ENCODE data around the gene SKIC2.
"Not testable (repeated sequence)": the region's sequence is repeated elsewhere in the genome, so short reads cannot be mapped to it uniquely, and the experiment has no call there.

SKIC2 gene

DNA sequence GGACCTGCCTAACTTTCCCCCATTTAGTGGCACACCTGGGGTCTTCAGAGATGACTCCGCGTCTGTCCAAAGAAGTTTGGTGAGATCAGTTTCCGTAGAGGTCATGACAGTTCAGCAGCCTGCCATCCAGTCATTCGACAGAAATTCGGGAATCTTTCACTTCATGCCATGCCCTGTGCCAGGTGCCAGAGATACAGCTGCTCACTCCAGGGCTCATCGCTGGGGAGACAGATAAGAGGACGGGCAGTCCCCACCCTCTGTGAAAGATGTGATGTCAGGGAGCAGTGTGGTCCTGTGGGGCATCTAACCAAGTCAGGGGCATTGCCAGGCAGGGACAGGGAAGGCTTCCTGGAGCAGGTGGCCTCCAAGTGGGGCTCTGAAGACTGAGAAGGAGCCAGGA lies 44.3 kb downstream of the SKIC2 start:
- not testable (repeated sequence) for H3K27ac ChIP-seq (ENCODE audit: low read depth in 2 of 2, low read length in 2 of 2); H3K27me3 ChIP-seq (ENCODE audit: control insufficient read depth in 2 of 2, insufficient read depth in 2 of 2, low read length in 2 of 2); H3K9ac ChIP-seq (ENCODE audit: low read depth in 1 of 2, low read length in 2 of 2); H3K4me3 ChIP-seq (ENCODE audit: low read length in 2 of 2); H3K36me3 ChIP-seq (ENCODE audit: control insufficient read depth in 2 of 2, insufficient read depth in 2 of 2, low read length in 2 of 2); H3K4me1 ChIP-seq (ENCODE audit: control insufficient read depth in 2 of 2, insufficient read depth in 2 of 2, low read length in 2 of 2); H3K9me3 ChIP-seq (ENCODE audit: control insufficient read depth in 2 of 2, low read length in 2 of 2)

- not testable (repeated sequence) for H3K9me3 ChIP-seq (ENCODE audit: control insufficient read depth in 2 of 2, low read length in 2 of 2); H3K4me3 ChIP-seq (ENCODE audit: low read length in 2 of 2); H3K4me1 ChIP-seq (ENCODE audit: control insufficient read depth in 2 of 2, insufficient read depth in 2 of 2, low read length in 2 of 2); H3K27me3 ChIP-seq (ENCODE audit: control insufficient read depth in 2 of 2, insufficient read depth in 2 of 2, low read length in 2 of 2); H3K36me3 ChIP-seq (ENCODE audit: control insufficient read depth in 2 of 2, insufficient read depth in 2 of 2, low read length in 2 of 2); H3K27ac ChIP-seq (ENCODE audit: low read depth in 2 of 2, low read length in 2 of 2); H3K9ac ChIP-seq (ENCODE audit: low read depth in 1 of 2, low read length in 2 of 2)
Observed at GRCh38 chr6:32004393-32004792, 45.4 kb downstream of the SKIC2 start.

GRCh38 chr6:32004864-32005537 lies 46.0 kb downstream of the SKIC2 start:
- H3K4me3 ChIP-seq (ENCODE audit: low read length in 2 of 2); H3K27me3 ChIP-seq (ENCODE audit: control insufficient read depth in 2 of 2, insufficient read depth in 2 of 2, low read length in 2 of 2); H3K9me3 ChIP-seq (ENCODE audit: control insufficient read depth in 2 of 2, low read length in 2 of 2); H3K4me1 ChIP-seq (ENCODE audit: control insufficient read depth in 2 of 2, insufficient read depth in 2 of 2, low read length in 2 of 2); H3K27ac ChIP-seq (ENCODE audit: low read depth in 2 of 2, low read length in 2 of 2); H3K36me3 ChIP-seq (ENCODE audit: control insufficient read depth in 2 of 2, insufficient read depth in 2 of 2, low read length in 2 of 2); H3K9ac ChIP-seq (ENCODE audit: low read depth in 1 of 2, low read length in 2 of 2): not testable (repeated sequence)

- not testable (repeated sequence) for H3K4me1 ChIP-seq (ENCODE audit: control insufficient read depth in 2 of 2, insufficient read depth in 2 of 2, low read length in 2 of 2); H3K9ac ChIP-seq (ENCODE audit: low read depth in 1 of 2, low read length in 2 of 2); H3K9me3 ChIP-seq (ENCODE audit: control insufficient read depth in 2 of 2, low read length in 2 of 2); H3K4me3 ChIP-seq (ENCODE audit: low read length in 2 of 2); H3K27ac ChIP-seq (ENCODE audit: low read depth in 2 of 2, low read length in 2 of 2); H3K36me3 ChIP-seq (ENCODE audit: control insufficient read depth in 2 of 2, insufficient read depth in 2 of 2, low read length in 2 of 2); H3K27me3 ChIP-seq (ENCODE audit: control insufficient read depth in 2 of 2, insufficient read depth in 2 of 2, low read length in 2 of 2)
Observed at GRCh38 chr6:32005538-32005880, 46.5 kb downstream of the SKIC2 start.

DNA sequence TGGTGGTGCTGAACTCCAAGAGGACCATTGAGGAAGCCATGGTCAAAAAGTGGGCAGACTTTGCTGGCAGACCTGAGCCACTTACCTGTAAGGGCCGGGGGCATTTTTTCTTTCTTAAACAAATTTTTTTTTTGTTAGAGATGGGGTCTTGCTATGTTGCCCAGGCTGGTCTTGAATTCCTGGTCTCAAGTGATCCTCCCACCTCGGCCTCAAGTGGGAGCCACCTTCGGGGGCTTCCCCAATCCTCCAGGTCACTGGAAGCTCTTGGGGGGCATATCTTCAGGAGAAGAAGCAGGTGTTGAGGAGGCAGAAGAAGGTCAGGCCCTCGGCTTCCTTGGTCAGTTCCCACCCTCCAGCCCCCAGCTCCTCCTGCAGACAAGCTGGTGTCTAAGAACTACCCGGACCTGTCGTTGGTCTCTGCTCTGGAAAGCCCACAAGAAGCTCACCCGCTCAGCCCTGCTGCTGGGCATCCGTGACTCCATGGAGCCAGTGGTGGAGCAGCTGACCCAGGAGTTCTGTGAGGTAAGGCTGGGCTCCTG lies 47.1 kb downstream of the SKIC2 start:
- not testable (repeated sequence) for H3K9me3 ChIP-seq (ENCODE audit: control insufficient read depth in 2 of 2, low read length in 2 of 2); H3K4me3 ChIP-seq (ENCODE audit: low read length in 2 of 2); H3K27ac ChIP-seq (ENCODE audit: low read depth in 2 of 2, low read length in 2 of 2); H3K36me3 ChIP-seq (ENCODE audit: control insufficient read depth in 2 of 2, insufficient read depth in 2 of 2, low read length in 2 of 2); H3K27me3 ChIP-seq (ENCODE audit: control insufficient read depth in 2 of 2, insufficient read depth in 2 of 2, low read length in 2 of 2); H3K4me1 ChIP-seq (ENCODE audit: control insufficient read depth in 2 of 2, insufficient read depth in 2 of 2, low read length in 2 of 2); H3K9ac ChIP-seq (ENCODE audit: low read depth in 1 of 2, low read length in 2 of 2)

- H3K4me3 ChIP-seq (ENCODE audit: low read length in 2 of 2); H3K36me3 ChIP-seq (ENCODE audit: control insufficient read depth in 2 of 2, insufficient read depth in 2 of 2, low read length in 2 of 2); H3K9ac ChIP-seq (ENCODE audit: low read depth in 1 of 2, low read length in 2 of 2); H3K4me1 ChIP-seq (ENCODE audit: control insufficient read depth in 2 of 2, insufficient read depth in 2 of 2, low read length in 2 of 2); H3K9me3 ChIP-seq (ENCODE audit: control insufficient read depth in 2 of 2, low read length in 2 of 2); H3K27me3 ChIP-seq (ENCODE audit: control insufficient read depth in 2 of 2, insufficient read depth in 2 of 2, low read length in 2 of 2); H3K27ac ChIP-seq (ENCODE audit: low read depth in 2 of 2, low read length in 2 of 2): not testable (repeated sequence)
Observed at GRCh38 chr6:32007086-32007485, 48.1 kb downstream of the SKIC2 start.

- not testable (repeated sequence) for H3K27me3 ChIP-seq (ENCODE audit: control insufficient read depth in 2 of 2, insufficient read depth in 2 of 2, low read length in 2 of 2); H3K27ac ChIP-seq (ENCODE audit: low read depth in 2 of 2, low read length in 2 of 2); H3K4me3 ChIP-seq (ENCODE audit: low read length in 2 of 2); H3K9ac ChIP-seq (ENCODE audit: low read depth in 1 of 2, low read length in 2 of 2); H3K4me1 ChIP-seq (ENCODE audit: control insufficient read depth in 2 of 2, insufficient read depth in 2 of 2, low read length in 2 of 2); H3K9me3 ChIP-seq (ENCODE audit: control insufficient read depth in 2 of 2, low read length in 2 of 2); H3K36me3 ChIP-seq (ENCODE audit: control insufficient read depth in 2 of 2, insufficient read depth in 2 of 2, low read length in 2 of 2)
Observed at GRCh38 chr6:32008037-32008436, 49.1 kb downstream of the SKIC2 start.

- H3K27me3 ChIP-seq (ENCODE audit: control insufficient read depth in 2 of 2, insufficient read depth in 2 of 2, low read length in 2 of 2); H3K4me1 ChIP-seq (ENCODE audit: control insufficient read depth in 2 of 2, insufficient read depth in 2 of 2, low read length in 2 of 2); H3K4me3 ChIP-seq (ENCODE audit: low read length in 2 of 2); H3K27ac ChIP-seq (ENCODE audit: low read depth in 2 of 2, low read length in 2 of 2); H3K9me3 ChIP-seq (ENCODE audit: control insufficient read depth in 2 of 2, low read length in 2 of 2); H3K9ac ChIP-seq (ENCODE audit: low read depth in 1 of 2, low read length in 2 of 2); H3K36me3 ChIP-seq (ENCODE audit: control insufficient read depth in 2 of 2, insufficient read depth in 2 of 2, low read length in 2 of 2): not testable (repeated sequence)
Observed at GRCh38 chr6:32008616-32009015, 49.6 kb downstream of the SKIC2 start.

GRCh38 chr6:32009537-32009936 lies 50.6 kb downstream of the SKIC2 start:
- H3K27me3 ChIP-seq (ENCODE audit: control insufficient read depth in 2 of 2, insufficient read depth in 2 of 2, low read length in 2 of 2); H3K9me3 ChIP-seq (ENCODE audit: control insufficient read depth in 2 of 2, low read length in 2 of 2); H3K9ac ChIP-seq (ENCODE audit: low read depth in 1 of 2, low read length in 2 of 2); H3K4me3 ChIP-seq (ENCODE audit: low read length in 2 of 2); H3K4me1 ChIP-seq (ENCODE audit: control insufficient read depth in 2 of 2, insufficient read depth in 2 of 2, low read length in 2 of 2); H3K27ac ChIP-seq (ENCODE audit: low read depth in 2 of 2, low read length in 2 of 2); H3K36me3 ChIP-seq (ENCODE audit: control insufficient read depth in 2 of 2, insufficient read depth in 2 of 2, low read length in 2 of 2): not testable (repeated sequence)

DNA sequence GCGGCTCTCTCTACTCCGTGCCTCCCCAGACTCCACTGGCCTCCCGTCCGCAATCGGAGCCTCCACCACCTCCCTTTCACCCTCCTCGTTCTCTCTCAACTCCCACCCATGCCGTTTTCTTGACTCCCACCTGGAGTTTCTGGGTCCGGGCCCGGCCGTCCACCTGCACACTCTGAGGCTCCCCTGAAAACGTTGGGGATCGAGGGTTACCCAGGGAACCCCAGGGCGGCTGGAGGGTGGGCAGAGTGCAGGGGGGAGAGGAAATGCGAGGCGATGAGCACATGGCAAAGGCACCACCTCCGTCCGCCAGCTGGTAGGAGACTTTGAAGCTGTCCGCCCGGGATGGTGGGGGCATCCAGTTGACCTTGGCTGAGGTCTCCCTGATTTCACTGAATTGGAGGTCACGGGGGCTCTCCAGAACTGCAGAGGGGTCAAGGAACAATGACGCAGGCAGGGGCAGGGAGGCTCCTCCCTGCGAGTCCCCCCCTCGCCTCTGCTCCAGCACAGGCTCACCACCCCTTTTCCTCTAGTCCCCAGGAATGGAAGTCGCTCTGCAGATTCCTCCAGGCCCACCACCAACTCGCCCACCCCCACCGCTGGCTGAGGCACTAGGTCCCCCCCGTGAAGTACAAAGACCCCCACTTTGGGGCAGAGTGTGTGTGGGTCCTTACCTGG lies 52.0 kb downstream of the SKIC2 start:
- H3K4me1 ChIP-seq (ENCODE audit: control insufficient read depth in 2 of 2, insufficient read depth in 2 of 2, low read length in 2 of 2); H3K9me3 ChIP-seq (ENCODE audit: control insufficient read depth in 2 of 2, low read length in 2 of 2); H3K36me3 ChIP-seq (ENCODE audit: control insufficient read depth in 2 of 2, insufficient read depth in 2 of 2, low read length in 2 of 2): not testable (repeated sequence)

More for the DNA sequence above, 52.0 kb downstream of the SKIC2 start:
- not testable (repeated sequence) for H3K27ac ChIP-seq (ENCODE audit: low read depth in 2 of 2, low read length in 2 of 2); H3K27me3 ChIP-seq (ENCODE audit: control insufficient read depth in 2 of 2, insufficient read depth in 2 of 2, low read length in 2 of 2); H3K4me3 ChIP-seq (ENCODE audit: low read length in 2 of 2); H3K9ac ChIP-seq (ENCODE audit: low read depth in 1 of 2, low read length in 2 of 2)

All from mucosa of rectum (tissue), 2 donors.